Amygdala (tissue), 56 donors: Measurements from ENCODE around the gene UBE2M.
"Not testable (repeated sequence)": the region's sequence is repeated elsewhere in the genome, so short reads cannot be mapped to it uniquely, and the experiment has no call there.

ENCODE experiments used
- DNase-seq, 56 donors: peaks; one replicate each; lab custom pipeline; 2025; lab: John Stamatoyannopoulos, UW

Gene UBE2M

GRCh38 chr19:58558066-58558622 lies at the start of gene UBE2M:
TSS of gene UBE2M (minus strand) at chr19:58558611. CDS start at chr19:58558381, 230 bp downstream.
- DNase-seq: no peak

- not testable (repeated sequence) for DNase-seq
These were observed 48.8 kb upstream of the UBE2M start for GRCh38 chr19:58607213-58607612.

DNA sequence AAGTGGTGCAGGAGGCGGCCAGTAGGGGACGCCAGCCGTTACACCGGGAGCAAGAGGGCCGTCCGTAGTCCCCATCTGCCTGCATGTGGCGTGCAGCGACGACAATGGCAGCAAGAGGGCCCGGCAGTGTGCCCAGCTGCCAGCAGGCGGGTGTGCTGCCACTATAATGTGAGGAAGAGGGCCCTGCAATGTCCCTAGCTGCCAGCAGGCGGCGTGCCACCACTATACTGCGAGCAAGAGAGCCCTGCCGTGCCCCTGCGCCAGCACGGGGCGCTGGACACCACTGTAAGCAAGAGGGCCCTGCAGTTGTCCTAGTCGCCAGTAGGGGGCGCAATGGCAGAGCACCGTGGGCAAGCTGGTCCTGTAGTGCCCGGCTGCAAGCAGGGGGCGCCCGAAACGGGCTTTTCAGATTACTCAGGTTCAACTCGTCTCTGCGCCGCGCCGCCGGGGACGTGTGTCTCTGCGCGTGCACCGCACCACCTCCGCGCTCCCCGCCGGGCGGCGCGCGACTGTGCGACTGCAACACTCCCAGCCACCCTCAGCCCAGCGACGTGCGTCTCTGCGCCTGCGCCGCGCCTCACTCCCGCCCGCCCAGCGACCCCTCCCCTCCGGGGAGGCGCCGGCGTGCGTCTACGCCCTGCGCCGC lies 48.0 kb upstream of the UBE2M start:
- not testable (repeated sequence) for DNase-seq

DNA sequence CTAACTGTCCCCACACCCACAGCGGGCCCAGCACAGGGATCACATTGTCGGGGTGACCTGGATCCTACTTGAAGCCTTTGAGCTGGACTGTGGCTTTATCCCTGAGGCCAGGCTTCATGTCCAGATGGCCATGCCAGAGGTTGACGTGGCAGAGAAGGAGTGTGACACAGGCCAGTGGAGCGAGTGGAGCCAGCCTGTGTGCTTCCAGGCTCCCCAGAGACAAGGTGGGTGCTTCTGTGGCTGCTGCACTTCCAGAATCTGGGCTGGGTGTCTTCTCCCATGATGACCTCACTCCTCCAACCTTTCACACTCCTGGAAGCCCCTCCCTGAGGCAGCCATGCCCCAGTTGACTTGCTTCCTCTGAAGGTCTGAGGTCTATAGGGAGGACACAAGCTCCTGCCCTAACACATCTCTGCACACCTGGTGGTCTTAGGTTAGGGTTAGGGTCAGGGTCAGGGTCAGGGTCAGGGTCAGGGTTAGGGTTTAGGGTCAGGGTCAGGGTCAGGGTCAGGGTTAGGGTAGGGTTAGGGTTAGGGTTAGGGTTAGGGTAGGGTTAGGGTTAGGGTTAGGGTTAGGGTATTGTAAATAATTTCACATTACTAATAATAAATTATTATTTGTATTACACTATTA lies 27.8 kb upstream of the UBE2M start:
- DNase-seq: no peak

DNA sequence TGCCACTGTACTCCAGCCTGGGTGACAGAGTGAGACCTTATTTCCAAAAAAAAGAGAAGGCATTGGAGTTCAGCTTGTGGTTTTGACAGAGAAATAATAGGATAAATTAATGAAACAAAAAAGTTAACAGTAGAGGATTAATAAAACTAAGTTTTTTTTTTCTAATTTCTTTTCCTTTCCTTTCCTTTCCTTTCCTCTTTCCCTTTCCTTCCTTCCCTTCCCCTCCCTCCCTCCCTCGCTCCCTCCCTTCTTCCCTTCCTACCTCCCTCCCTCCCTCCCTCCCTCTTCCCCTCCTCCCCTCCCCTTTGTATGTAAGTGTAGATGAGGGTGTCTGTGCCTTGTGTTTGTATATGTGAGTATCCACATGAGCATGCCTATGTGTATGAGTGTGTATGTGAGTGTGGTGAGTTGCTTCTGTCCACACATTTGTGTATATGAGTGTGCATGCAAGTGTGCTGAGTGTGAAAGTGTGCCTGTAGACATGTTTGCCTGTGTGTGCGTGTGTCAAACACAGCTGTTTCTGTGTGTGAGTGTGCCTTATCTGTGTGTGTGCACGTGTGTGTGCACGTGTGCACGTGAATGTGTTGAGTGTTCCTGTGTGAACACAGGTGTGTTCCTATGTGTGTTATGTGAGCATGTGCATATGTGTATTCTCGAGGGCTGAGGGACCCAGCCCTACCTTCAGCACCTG lies 27.2 kb upstream of the UBE2M start:
- no peak for DNase-seq

- DNase-seq: no peak
These were observed 26.4 kb upstream of the UBE2M start for GRCh38 chr19:58584498-58585441.

DNA sequence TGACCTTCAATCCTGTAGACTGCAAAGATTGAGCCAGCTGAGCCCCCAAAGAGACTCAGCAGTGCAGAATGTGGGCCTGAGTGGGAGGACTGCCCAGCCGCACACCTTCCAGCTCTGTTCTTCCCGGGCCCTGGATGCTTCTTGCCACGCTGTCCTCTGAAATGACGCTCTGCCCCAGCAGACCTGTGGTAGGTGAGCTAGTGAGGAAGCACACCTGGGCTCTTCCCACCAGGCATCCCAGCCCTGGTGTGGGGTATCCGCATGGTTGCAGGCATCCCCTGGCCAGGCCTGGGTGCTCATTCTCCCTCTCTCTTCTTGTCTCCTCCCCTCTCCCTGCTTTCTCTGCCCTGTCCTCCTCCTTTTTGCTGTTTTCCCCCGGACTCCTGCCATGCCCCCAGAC lies 24.6 kb upstream of the UBE2M start:
- DNase-seq: no peak

DNA sequence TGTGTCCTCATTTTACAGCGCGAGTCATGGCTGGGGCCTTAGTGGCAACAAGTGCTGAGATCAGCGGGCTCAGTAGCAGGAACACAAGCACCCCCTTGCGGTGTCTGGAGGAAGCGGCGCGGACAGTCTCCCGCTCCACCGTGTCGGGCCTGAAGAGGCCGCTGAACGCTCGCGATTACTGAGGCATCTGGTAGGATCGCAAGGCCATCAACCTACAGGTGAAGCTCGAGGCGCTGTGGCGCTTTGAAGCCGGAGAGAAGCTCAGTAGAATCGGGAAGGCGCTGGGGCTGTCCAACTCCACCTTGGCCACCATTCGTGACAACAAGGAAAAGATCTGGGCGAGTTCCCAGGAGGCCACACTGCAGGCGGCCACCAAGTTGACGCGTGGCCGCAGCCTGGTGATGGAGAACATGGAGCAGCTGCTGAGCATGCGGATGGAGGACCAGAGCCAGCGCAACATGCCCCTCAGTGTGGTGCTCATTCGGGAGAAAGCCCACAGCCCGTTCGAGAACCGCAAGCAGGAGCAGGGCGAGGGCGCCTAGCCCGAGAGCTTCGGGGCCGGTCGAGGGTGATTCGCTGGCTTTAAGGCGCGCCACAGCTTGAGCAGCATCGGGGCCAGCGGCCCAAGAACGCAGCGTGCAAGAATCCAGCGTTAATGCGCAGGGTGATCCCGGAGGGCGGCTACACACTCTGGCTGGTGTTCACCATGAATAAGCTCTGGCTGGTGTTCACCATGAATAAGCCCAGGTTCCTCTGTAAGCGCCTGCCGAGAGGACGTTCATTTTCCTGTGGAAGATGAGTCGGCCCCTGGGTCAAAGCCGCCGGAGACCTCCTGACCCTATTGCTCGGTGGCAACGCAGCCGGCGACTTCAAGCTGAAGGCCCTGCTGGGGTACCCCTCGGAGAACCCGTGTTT lies 23.1 kb upstream of the UBE2M start:
- no peak for DNase-seq

DNA sequence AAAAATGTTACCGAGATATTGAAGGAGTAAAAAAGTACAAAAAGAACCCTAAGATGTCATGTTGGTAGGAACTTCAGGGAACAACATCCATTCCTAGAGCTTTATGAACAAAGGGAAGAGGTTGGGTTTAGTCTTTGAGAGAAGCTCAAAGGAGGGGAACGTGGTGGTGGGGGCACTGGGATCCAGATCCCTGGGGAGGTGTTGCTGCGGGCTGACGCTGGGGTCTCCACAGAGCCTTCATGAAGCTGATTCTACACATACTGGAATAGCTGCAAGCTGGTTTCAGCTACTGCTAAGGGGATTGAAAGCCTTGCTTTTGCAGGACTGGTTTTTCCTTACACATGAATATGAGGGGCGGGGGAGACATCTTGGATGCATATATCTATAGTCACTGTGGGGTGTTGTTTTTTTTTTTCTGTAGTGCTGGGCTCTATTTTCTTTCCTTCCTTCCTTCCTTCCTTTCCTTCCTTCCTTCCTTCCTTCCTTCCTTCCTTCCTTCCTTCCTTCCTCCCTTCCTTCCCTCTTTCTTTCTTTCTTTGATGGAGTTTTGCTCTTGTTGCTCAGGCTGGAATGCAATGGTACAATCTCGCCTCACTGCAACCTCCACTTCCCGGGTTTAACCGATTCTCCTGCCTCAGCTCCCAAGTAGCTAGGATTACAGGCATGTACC lies 21.2 kb upstream of the UBE2M start:
- DNase-seq: no peak

DNA sequence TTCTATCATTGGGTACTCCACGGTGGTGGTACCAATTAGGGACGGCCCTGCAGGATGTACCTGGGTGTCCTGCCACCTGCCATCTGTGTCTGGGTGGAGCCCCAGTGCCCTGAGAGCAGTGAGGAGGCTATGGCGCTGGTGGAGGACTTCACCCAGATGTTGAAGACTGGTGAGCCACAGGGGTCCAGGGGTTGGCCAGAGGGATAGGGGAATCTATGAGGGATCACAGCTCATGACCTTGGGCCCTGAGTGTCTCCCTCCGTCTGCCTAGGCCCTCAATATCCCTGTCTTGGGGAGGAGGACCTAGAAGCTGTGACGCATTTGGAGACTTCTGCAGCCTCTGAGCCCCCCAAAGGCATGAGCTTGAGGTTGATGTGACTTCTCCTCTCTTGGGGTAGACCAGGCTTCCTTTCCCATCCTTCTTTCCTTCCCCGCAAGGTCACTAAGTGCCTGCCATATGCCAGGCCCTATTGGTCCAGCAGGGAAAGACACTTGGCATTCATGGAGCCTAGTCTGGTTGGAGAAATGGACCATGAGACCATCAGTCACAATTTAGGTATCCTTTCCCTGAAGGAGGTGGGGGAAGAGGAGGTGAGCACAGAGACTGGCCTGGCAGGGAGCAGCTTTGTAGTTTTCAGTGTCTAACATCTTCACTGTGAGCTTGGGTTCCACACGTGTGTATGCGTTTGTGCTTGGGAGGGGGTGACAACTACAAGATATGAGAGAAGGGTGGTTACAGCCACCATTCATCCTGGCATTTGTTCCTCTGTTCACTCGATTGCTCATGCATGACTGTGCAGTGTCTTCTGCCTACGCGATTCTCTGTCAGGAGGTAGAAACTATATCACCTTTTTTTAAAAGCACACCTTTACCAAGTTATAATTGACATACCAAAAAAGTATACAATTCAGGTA lies 19.9 kb upstream of the UBE2M start:
- no peak for DNase-seq

GRCh38 chr19:58577581-58577980 lies 19.2 kb upstream of the UBE2M start:
- DNase-seq: not testable (repeated sequence)

- DNase-seq: no peak
These were observed 17.0 kb upstream of the UBE2M start for GRCh38 chr19:58575183-58576041.

DNA sequence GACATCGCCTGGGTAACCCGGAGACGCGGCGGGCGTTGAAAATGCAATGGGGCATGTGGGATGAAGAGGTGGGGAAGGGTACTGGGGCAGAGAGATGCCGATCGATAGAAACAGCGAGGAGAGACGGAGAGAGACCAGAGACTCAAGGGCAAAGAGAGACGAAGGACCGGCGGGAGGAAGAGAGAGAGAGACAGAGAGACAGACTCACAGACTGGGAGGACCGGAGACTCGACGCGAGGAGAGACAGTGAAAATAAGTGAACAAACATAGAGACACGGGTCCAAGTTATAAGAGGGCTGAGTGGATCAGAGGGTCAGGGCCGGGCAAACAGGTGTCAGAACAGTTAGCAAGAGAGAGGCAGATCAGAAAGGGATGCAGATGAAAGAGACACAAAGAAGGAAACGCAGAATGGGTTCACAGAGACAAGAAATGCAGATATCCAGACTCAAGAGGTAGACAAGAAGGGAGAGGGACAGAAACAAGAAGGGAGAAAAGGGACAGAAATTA lies 15.3 kb upstream of the UBE2M start:
- DNase-seq: no peak

DNA sequence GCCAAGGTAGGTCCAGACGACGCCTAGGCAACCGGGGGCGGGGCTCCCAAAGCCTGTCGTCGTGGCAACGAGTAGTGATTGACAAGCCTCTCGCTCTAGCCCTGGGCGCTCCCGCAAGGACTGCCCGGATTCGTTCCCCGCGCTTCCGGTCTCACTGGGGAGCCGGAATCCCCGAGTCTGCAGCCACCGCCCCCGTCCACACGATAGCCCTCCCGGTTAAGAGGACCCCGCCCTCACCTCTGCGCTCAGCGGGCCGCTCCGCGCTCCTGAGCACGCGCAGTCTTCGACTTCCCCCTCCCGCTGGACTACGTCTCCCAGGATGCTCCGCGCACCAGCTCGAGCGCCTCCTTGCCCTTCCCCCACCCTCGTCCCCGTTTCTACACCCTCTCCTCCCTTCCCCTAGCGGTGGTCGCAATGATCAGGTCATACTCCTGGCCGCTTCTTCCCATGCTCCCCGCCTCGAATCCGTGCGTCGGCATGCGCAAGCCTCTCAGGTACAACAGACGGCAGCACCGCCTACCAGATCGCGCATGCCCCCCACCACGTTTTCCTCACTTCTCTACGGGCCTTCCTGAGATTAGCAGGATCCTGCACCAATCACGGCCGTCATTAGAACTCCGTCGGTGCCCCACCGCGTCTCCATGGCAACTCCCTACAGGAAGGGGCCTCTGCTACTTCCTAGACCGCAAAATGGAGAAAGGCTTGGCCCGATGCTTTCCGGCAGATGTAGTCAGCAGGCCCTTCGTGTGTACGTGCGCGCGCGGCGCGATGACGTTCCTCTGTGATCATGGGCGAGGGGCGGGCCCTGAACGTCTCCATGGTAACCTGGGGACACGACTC lies 14.6 kb upstream of the UBE2M start, which contains the start of gene MZF1:
MZF1 (minus strand) TSS at position 518 of the 840 bp plus-strand sequence. CDS start 1,946 bp downstream, outside the sequence.
- DNase-seq: no peak
